ENCODE data around the gene ANOS1.

Gene ANOS1

GRCh38 chrX:8565729-8566128 is 166.2 kb downstream of the ANOS1 start:
- H3K27ac ChIP-seq (replicated peaks) = no peak overlapping the region
- H3K27me3 ChIP-seq (ENCODE audit: insufficient read depth, poor library complexity, severe bottlenecking) = no peaks in the 10 kb centered on the region
- no peak for TF ChIP-seq REST (IDR thresholded peaks at IDR 0.05; ENCODE audit: insufficient replicate concordance, low read depth)
- no peak overlapping the region for H3K4me3 ChIP-seq (replicated peaks; ENCODE audit: insufficient read depth, low read length)
- DNase-seq (ENCODE audit: low read depth in 1 of 2, low spot score in 1 of 2) = no peak

GRCh38 chrX:8548446-8548845 is 183.5 kb downstream of the ANOS1 start:
- H3K4me3 ChIP-seq (replicated peaks; ENCODE audit: insufficient read depth, low read length) = no peak overlapping the region
- no peak overlapping the region for H3K27ac ChIP-seq (replicated peaks)
- no peak for DNase-seq (ENCODE audit: low read depth in 1 of 2, low spot score in 1 of 2)
- no peaks in the 10 kb centered on the region for H3K27me3 ChIP-seq (ENCODE audit: insufficient read depth, poor library complexity, severe bottlenecking)
- no peak for TF ChIP-seq POLR2AphosphoS5 (IDR thresholded peaks at IDR 0.05; ENCODE audit: low read depth)
- TF ChIP-seq SPI1 (IDR thresholded peaks at IDR 0.05; ENCODE audit: borderline replicate concordance, low read depth) = no peak
- TF ChIP-seq GABPA (IDR thresholded peaks at IDR 0.05; ENCODE audit: low read depth) = no peak
- no peak for TF ChIP-seq REST (IDR thresholded peaks at IDR 0.05; ENCODE audit: insufficient replicate concordance, low read depth)
- no peak for TF ChIP-seq CTCF (IDR thresholded peaks at IDR 0.05; ENCODE audit: insufficient read depth, low read length)

GRCh38 chrX:8546715-8547114 is 185.2 kb downstream of the ANOS1 start:
- TF ChIP-seq GABPA (IDR thresholded peaks at IDR 0.05; ENCODE audit: low read depth) = no peak
- TF ChIP-seq REST (IDR thresholded peaks at IDR 0.05; ENCODE audit: insufficient replicate concordance, low read depth) = no peak
- no peak for TF ChIP-seq POLR2AphosphoS5 (IDR thresholded peaks at IDR 0.05; ENCODE audit: low read depth)
- no peak for TF ChIP-seq CTCF (IDR thresholded peaks at IDR 0.05; ENCODE audit: insufficient read depth, low read length)

GRCh38 chrX:8520791-8521190 is 211.1 kb downstream of the ANOS1 start:
- TF ChIP-seq REST (IDR thresholded peaks at IDR 0.05; ENCODE audit: insufficient replicate concordance, low read depth) (no peak), POLR2AphosphoS5 (IDR thresholded peaks at IDR 0.05; ENCODE audit: low read depth) (no peak), GABPA (IDR thresholded peaks at IDR 0.05; ENCODE audit: low read depth) (no peak), CTCF (IDR thresholded peaks at IDR 0.05; ENCODE audit: insufficient read depth, low read length) (no peak), SPI1 (IDR thresholded peaks at IDR 0.05; ENCODE audit: borderline replicate concordance, low read depth) (no peak)
- Histone ChIP-seq H3K27ac (replicated peaks) (no peak overlapping the region), H3K27me3 (ENCODE audit: insufficient read depth, poor library complexity, severe bottlenecking) (no peaks in the 10 kb centered on the region), H3K4me3 (replicated peaks; ENCODE audit: insufficient read depth, low read length) (no peak overlapping the region)
- DNase-seq (ENCODE audit: low read depth in 1 of 2, low spot score in 1 of 2) = no peak

More at GRCh38 chrX:8546715-8547114, 185.2 kb downstream of the ANOS1 start:
- Histone ChIP-seq H3K4me3 (replicated peaks; ENCODE audit: insufficient read depth, low read length) (no peak overlapping the region), H3K27ac (replicated peaks) (no peak overlapping the region), H3K27me3 (ENCODE audit: insufficient read depth, poor library complexity, severe bottlenecking) (no peaks in the 10 kb centered on the region)
- DNase-seq (ENCODE audit: low read depth in 1 of 2, low spot score in 1 of 2) = no peak
